ENCODE measurements around the gene MAPKAP1.

MAPKAP1 gene

GRCh38 chr9:125486152-125486508 lies 220.9 kb downstream of the MAPKAP1 start:
- no peak for DNase-seq (ENCODE audit: low read depth, low spot score)

- no peak for DNase-seq (ENCODE audit: low read depth, low spot score)
Observed at GRCh38 chr9:125485471-125486151, 221.4 kb downstream of the MAPKAP1 start.

- no peak for DNase-seq (ENCODE audit: low read depth, low spot score)
Observed at GRCh38 chr9:125484350-125485282, 222.4 kb downstream of the MAPKAP1 start.

DNA sequence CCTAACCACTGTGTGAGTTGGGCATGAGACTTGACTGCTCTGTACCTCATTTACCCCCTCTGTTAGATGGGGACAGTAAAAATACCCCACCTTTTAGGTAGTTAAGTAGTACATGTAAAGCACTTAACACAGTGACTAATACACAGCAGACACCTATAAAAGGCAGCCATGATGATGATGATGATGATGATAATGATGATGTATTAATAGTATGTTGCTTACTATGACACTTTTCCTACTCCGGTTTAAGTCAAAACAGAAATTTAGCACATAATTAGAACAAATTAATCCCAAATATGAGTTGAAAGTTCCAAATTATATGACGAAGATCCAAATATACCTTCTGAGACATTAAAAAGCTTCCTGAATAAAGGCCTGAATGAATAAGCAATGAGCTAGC lies 223.3 kb downstream of the MAPKAP1 start:
- DNase-seq (ENCODE audit: low read depth, low spot score): no peak

DNA sequence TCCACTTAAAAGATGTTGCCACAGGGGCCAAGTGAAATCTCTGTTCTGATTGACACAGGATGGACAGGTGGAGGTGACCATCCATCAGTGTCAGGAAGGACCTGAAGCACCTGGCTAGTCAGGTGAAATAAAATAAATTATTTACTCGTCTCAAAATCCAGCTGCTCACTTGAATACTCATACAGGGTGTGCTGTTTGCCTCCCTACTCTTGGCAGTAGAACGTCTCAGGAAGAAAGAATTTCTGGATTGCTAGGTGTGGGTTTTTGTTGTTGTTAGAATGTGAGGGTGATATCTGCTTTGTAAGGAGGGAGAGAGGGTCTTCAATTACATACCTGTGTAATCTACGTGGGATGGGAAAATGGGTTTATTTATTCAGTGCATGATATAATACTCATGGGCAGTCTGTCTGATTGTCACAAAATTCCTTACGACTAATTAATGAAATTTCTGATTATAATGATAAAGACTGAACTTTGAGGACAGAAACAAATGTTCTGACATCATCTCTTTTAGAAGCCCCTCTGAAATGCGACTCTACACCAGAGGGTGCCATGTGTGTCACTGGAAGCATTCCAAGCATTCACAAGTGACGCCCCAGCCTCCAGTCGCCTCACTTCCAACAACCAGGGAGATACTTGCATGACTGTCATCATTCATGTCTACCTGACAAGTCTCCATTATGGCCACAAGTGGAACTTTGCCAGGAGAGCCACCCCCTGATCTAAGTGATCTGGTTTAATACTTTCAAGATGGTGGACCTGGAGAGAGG lies 227.0 kb downstream of the MAPKAP1 start:
- DNase-seq (ENCODE audit: low read depth, low spot score): no peak

DNA sequence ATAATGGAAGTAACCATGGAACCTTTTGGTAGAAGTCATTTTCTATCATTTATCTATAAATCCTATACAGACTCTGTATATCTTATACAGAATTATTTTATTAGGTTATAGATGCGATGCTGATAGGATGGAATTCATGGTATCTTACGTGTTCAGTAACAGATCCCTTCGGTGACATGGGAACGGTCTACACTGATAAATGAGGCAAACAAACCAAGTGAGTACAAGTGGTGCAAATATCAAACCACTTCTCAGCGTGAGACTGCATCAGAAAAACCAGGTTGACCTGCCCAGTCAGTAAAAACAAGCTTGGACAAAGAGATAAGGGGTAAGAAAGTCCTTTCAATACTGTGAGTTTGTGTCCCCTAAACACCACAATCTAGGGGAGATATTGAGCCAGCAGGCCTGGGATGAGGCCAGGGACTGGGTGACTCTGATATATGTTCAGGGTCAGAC lies 229.9 kb downstream of the MAPKAP1 start:
- no peak for DNase-seq (ENCODE audit: low read depth, low spot score)

DNA sequence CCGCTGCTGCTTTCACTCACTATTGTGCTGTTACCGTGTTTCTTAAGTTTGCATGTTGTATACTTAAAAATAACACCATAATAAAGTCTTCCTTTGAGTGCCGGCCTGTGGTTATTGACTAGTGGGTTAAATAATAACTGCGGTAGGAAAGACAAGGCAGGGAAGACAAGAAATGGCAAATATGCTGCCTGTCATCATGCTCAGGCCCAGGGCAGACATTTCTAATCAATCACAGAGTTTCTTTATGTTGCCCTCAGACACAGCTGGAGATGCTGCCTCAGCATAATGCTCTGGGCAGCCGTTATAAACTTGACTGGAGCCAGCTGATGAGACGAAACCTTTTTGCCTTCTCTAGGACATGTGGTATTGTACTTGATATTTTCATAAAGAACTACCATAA lies 230.4 kb downstream of the MAPKAP1 start:
- DNase-seq (ENCODE audit: low read depth, low spot score): no peak

GRCh38 chr9:125475385-125475784 lies 231.6 kb downstream of the MAPKAP1 start:
- DNase-seq (ENCODE audit: low read depth, low spot score): no peak

- DNase-seq (ENCODE audit: low read depth, low spot score): peak; percentile 83
Observed at GRCh38 chr9:125472926-125473701, 233.9 kb downstream of the MAPKAP1 start.

DNA sequence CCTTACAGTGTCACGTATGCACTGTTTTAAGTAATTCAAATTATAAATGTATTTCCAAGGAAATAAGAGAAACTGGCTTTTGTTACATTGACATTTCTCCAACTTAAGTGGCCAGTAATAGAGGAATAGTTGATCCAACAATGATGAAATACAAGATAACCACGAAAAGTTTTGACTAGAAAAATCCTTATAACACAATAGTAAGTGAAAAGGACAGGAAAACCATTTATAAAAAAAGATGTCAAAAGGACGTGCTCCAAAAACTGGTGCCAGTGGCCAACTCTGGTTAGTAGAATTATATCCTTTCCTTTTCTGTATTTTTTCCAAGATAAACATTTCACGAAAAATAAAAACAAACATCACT lies 234.5 kb downstream of the MAPKAP1 start:
- no peak for DNase-seq (ENCODE audit: low read depth, low spot score)

DNA sequence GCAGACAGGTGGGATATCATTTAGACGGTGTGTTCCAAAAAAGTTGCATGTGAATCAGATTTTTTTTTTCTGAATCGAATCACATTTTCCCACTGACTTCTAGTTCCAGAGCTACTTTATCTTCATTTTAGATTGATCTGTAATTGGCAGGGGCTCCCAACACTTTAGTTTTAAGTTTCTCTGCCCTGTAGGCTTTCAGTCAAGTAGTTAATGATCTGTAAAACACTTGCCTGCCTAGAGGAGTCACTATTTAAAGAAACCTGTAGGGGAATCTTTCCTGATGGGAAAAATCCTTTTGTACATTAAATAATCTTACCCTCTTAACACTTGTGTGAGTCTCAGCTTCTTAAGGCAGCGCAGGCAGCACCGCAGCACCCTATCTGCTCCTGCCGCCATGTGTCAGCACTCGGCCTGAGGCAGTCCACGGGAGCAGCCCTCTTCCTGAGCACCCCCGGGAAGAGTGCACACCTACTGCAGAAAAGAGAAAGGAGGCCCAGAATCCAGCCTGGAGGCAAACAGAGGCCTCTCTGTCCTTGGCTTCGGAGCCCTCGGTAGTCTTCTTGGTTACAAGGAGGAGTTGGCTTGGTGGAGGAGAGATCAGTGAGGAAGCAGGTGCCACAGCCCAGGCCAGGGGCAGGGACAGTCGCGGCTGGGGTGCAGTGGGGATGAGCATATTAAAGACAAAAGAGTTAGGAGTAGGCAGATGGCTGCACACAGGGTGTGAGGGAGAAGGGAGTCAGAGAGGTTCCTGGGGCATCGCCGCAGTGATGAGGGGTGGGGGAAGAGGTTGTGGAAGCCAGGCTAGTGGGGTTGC lies 236.0 kb downstream of the MAPKAP1 start:
- DNase-seq (ENCODE audit: low read depth, low spot score): peak; percentile 70

DNA sequence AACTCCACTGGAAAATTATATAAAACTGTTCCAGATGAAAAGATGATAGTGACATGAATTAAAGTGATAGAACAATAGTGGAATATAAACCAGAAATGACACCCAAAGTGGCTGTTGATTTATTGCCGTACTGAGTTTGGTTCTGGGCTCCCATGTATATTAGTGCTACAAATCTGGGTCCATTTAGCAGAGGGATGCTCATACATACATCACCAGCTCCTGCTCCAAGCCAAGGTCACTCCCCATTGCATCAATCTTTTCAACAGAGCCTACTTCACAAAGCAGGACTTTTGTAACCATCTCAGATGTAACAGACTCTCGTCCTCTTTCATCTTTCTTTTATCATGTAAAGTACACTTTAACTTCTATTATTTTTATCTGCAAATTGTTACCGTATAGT lies 236.8 kb downstream of the MAPKAP1 start:
- DNase-seq (ENCODE audit: low read depth, low spot score): no peak

DNA sequence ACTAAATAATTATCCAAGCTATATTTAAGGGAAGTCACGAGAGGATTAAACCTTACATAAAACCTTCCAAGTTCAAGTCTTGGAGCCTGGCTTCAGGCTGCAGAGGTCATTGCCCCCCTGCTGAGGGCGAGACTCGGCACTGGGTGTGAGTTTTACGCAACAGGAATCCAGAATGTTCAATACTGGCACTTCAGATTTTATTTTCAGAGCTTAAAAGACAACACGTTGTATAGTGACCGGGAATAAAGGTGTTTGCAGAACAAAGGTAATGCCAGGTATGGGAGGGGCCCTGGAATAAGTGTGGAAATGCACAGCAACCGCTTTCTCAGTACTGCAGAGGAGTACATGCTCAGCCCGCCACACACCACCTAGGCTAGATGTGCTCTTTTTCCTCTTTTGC lies 238.4 kb downstream of the MAPKAP1 start:
- no peak for DNase-seq (ENCODE audit: low read depth, low spot score)

DNA sequence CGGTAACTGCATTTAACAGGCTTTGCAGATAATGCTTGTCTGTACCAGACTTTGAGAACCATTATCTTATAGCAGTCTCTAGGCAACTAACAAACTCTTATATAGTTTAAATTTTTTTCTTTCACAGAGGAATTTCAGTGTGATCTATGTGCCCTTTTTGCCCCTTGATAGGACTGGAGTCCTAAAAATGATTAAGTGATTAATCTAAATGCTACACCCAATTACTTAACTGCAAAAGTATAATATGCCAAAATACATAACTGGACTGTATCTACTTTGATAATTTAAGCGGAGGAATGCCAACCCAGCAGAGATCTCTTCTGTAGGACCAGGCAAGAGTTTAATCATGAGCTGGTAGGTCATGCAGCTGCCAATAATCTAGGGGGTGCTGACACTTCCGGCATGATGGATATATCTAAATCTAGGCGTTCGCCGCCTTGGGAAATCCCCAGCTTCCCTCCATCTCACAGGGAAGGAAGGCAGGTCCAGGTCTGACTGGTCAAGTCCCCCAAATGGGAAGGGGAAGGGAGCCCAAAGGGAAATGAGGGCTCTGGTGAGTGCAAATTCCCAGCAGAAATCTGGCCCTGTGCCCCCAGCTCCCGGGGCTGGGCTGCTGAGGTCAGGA lies 239.8 kb downstream of the MAPKAP1 start:
- DNase-seq (ENCODE audit: low read depth, low spot score): no peak

DNA sequence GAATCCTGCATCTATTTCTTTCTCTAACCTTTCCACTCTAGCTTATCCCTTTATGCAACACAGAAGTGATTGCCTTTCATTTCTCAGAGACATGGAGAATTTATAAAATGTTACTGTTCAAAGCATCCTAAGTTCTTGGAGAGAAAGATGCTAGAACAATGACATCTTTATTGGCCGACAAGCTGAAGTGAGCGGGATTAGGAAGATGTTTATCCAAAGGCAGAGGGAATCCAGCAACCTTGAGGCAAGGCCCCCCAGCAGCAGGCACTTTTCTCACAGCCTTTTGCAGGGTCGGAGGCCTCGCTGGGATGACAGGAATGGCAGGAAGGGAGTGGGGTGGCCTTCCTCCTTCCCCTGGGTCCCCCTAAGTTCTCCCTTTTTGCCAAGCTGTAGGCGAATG lies 240.6 kb downstream of the MAPKAP1 start:
- DNase-seq (ENCODE audit: low read depth, low spot score): no peak

DNA sequence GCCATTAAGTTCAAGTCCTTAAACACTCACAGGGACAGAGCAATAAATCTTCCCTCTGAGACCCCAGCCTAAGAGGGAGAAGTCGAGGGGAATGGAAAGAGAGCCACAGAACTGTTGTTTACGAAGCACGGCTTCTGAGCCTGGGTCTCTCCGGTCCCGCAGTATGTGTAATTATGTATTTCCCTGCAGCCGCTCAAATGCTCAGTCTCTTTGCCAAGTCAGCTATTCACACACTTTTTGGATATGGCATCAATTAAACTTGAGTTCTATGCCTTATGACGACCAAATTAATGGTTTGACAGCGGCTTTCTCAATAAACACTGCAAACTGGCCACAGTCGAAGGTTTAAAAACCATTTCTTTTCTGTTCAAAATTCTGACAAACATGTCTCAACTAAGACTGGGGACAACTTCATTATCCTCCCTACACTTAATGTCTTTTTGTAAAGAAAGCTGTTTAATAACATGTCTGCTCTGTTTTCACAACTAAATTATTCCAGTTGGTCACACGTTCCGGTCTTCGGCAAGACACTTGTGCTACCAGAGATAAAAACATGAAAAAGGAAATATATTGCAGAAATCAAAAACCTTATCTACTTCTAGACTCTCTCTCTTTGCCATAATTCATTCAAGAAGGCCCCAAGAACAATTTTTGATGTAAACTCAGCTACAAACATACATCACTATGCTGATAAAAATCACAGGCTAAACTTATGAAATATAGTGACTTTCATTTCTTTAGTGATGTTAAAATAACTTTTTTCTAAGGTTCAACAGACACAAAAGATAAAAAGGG lies 242.2 kb downstream of the MAPKAP1 start:
- no peak for DNase-seq (ENCODE audit: low read depth, low spot score)

GRCh38 chr9:125463926-125464325 lies 243.1 kb downstream of the MAPKAP1 start:
- no peak for DNase-seq (ENCODE audit: low read depth, low spot score)

DNA sequence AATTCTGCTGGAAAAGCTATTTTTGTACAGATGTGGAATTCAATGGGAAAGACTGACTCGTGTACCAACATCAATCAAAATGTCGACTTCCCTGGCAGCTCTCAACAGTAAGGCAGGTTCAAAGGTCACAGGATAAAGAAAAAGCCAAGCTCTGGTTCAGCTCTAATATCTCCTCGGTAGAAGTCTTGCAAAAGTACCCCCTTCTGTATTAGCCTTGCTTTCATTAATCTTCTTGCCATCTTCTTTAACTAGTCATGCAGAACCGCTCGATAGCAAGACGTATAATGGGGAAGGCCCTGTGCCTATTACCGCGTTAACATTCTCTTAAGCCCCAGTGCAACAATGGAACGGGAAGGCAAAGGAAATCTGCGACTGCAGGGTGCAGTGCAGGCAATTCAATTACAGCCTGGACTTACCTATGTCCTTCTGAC lies 244.1 kb downstream of the MAPKAP1 start:
- peak; percentile 30 for DNase-seq (ENCODE audit: low read depth, low spot score)

GRCh38 chr9:125461636-125462190 lies 245.3 kb downstream of the MAPKAP1 start:
- DNase-seq (ENCODE audit: low read depth, low spot score): no peak
